Stimulated activated CD8-positive, alpha-beta memory T cell treated with anti-CD3 and anti-CD28 coated beads, Interleukin-2, amount 100 ng/mL, for 1 hour (primary cell): ENCODE results near the gene HCN2.

Experiments
- DNase-seq, 2 donors: peaks; one replicate each; pipeline ENCODE4 v3.0.0-alpha.2; 2020; ENCODE audit warnings: low read depth in 2 of 2

Gene HCN2

GRCh38 chr19:640606-641189 is 51.0 kb downstream of the HCN2 start:
- no peak for DNase-seq

- no peak for DNase-seq
Observed at GRCh38 chr19:641702-642101, 52.0 kb downstream of the HCN2 start.

- no peak for DNase-seq
Observed at GRCh38 chr19:642767-643727, 53.4 kb downstream of the HCN2 start.

GRCh38 chr19:643736-644135 is 54.1 kb downstream of the HCN2 start:
- DNase-seq, result no peak

- DNase-seq, result no peak
Observed at GRCh38 chr19:644363-644762, 54.7 kb downstream of the HCN2 start.

- DNase-seq, result no peak
Observed at GRCh38 chr19:644789-645188, 55.1 kb downstream of the HCN2 start.

GRCh38 chr19:645912-646778 is 56.5 kb downstream of the HCN2 start:
- no peak for DNase-seq

GRCh38 chr19:646779-647565 is 57.3 kb downstream of the HCN2 start:
- DNase-seq, result no peak

GRCh38 chr19:647566-648284 is 58.0 kb downstream of the HCN2 start:
- no peak for DNase-seq

GRCh38 chr19:648305-648704 is 58.6 kb downstream of the HCN2 start:
- no peak for DNase-seq

GRCh38 chr19:648904-649801 is 59.5 kb downstream of the HCN2 start:
- DNase-seq, result no peak

- no peak for DNase-seq
Observed at GRCh38 chr19:650121-650520, 60.4 kb downstream of the HCN2 start.

GRCh38 chr19:651114-651818 is 61.6 kb downstream of the HCN2 start:
- no peak for DNase-seq

GRCh38 chr19:651991-652390 is 62.3 kb downstream of the HCN2 start:
- no peak for DNase-seq

GRCh38 chr19:652467-653389 is 63.0 kb downstream of the HCN2 start:
- no peak for DNase-seq

- DNase-seq, result no peak
Observed at GRCh38 chr19:653425-653824, 63.7 kb downstream of the HCN2 start.

- no peak for DNase-seq
Observed at GRCh38 chr19:655691-656090, 66.0 kb downstream of the HCN2 start.
